OCI-M1 (cell line): ENCODE results near the gene SLC25A22.
A peak's percentile ranks its signal among the peaks of the same experiment; 100 is the strongest.

ENCODE experiments used
- DNase-seq: peaks from one replicate; lab custom pipeline; 2025; lab: John Stamatoyannopoulos, UW

The SLC25A22 gene

DNA sequence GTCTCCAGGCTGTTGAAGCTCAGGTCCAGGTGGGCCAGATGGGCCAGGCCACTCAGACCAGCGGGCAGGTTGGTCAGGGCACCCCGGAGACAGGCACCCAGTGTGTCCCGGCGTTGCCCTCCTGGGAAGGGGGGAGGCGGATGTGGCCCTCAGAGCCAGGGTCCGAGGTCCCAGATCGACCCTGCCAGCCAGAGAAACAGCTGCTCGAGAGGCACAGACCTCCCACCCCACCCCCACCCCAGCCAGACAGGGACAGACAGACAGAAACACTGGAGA, 5.3 kb upstream of the SLC25A22 start:
- no peak for DNase-seq

- DNase-seq, result no peak
Measured at GRCh38 chr11:802693-803466, 4.8 kb upstream of the SLC25A22 start.

DNA sequence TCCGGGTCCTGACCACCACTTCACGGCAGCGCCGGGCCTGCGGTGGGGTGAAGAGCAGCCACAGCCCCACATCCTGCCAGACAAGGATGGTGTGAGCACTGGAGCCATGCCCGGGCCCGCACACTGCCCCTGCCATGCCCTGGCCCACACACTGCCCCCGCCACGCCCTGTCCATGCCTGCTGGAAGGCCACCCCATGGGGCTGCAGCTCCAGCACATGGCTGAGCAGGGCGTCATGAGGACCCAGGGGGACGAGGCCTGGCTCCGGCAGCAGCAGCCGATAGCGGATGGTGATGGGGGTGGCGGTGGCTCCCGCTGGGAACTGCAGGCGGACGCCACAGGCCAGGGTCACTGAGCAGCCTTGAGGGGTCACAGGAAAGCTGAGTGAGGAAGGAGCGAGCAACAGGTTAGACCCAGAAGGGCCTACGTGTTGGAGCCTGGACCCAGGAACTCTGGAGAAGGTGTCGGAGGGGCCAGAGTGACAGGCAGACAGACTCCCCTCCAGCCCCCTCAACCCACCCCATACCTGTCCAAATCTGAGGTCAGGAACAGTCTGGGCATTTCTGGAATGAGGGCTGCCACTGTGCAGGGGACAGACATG, 4.0 kb upstream of the SLC25A22 start:
- no peak for DNase-seq

GRCh38 chr11:801097-801780, 3.2 kb upstream of the SLC25A22 start:
- no peak for DNase-seq

GRCh38 chr11:800473-800872, 2.4 kb upstream of the SLC25A22 start:
- DNase-seq, result no peak

- DNase-seq, result no peak
Measured at GRCh38 chr11:799641-800316, 1.7 kb upstream of the SLC25A22 start.

- peak; percentile 78 for DNase-seq
Measured at GRCh38 chr11:797296-798092, 587 bp downstream of the SLC25A22 start.

DNA sequence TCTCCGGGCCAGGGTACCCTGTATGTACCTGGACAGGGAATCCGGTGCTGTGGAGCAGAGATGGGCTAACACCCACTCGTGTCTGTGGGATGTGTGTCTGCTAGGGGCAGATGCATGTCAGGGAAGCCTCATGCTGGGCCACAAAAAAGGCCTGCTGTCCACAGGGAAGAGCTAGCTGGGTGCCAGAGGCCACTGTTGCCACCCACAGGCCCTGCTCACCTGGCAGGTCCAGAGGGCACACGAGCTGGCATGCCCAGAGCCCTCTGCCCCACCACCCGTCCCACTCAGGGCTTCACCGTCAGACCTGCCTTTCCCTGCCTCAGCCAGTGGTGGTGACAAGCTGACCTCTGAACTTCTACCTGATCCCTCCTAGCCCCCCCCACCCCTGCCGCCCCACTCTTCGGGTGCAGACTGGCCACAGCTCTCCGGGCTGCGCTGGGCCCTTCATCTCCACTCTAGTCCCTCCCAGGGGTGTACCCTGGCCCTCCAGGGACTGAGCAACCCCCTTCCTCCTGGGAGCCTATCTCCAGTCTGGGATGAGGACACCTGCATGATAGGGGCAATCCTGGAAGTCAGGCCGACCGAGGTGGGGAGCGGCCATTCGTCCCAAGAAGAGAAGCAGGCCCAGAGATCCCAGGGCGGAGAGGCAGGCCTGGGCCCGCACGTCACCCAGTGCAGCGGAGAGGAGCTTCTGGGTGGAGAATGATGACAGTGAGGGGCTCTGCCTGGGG, 1.4 kb downstream of the SLC25A22 start:
- DNase-seq, result no peak

DNA sequence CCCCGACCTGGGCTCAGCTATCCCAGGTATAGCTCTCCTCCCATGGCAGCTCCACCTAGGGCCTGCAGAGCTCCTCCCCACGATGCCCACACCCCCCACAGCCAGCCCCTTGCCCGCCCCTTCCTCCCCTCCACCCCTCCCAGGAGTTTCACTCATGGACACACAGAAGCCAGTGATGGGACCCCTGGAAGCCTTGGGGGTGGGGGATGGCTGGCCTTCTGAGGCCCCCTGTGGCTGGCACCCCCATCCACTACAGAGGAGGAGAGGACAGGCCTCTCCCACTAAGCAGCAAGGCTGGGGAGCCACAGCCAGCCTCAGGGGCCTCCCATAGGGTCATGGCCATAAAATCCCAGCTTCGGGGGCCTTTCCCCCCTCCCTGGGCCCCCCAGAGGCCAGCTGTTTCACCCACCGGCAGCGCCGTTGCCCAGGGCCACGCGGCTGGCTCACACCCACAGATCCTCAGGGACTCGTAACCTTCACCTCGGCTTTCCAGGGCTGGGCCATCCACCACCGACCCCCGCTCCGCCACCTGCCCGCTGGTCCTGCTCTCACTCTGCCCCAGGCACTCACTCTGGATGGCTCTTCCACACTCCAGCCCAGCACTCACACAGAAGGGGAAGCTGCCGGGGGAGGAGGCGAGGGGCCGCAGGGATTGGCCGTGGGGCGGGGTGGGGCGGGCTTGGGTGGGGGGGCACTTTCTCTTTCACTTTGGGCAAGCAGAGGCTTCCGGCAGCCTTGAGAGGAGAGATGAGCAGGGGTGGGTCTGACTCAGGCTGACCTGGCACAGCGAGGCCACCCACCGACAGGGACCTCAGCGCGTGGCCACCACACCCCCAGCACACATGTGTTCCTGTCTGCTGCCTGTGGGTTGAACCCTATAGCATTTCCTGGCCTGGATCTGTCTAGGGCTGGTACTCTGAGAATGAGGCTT, 2.2 kb downstream of the SLC25A22 start:
- DNase-seq, result peak; percentile 90

DNA sequence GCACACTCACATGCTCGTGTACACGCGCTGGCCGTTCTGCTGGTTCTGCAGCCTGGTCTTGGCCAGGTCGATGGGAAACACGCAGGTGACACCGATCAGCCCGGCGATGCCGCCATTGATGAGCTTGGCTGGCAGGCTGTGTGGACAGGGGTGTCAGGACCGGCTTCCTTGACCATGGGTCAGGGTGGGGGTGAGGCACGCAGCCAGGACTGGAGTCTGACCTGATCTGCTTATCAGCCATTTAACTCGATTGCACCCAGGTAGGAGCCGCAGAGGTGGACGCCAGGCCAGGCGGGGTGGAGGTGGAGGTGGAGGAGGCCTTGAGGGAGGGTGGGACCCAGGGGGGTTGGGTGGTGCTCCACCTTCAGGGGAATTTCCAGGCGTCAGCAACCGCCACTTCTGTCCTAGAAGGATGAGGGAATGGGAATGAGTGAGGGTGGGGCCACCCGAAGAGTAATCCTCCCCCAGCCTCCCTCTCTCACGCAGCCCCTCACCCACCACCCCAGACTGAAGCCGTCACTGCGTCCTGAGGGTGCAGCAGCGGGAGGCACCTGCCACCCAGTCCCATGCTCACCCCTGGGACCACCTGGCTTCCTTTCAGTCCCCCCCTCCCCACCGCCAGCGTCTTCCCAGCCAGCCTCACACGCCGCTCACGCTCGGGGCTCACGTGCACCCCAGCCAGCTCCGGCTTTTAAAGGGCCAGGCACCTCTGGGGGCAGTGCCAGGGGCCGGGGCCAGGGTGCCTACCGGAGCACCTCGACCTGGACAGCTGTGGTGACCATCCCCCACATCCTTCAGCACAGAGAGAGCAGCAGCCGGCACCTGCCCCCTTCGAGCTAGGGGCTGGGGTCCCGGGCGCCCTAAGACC, 3.1 kb downstream of the SLC25A22 start:
- peak; percentile 17 for DNase-seq

DNA sequence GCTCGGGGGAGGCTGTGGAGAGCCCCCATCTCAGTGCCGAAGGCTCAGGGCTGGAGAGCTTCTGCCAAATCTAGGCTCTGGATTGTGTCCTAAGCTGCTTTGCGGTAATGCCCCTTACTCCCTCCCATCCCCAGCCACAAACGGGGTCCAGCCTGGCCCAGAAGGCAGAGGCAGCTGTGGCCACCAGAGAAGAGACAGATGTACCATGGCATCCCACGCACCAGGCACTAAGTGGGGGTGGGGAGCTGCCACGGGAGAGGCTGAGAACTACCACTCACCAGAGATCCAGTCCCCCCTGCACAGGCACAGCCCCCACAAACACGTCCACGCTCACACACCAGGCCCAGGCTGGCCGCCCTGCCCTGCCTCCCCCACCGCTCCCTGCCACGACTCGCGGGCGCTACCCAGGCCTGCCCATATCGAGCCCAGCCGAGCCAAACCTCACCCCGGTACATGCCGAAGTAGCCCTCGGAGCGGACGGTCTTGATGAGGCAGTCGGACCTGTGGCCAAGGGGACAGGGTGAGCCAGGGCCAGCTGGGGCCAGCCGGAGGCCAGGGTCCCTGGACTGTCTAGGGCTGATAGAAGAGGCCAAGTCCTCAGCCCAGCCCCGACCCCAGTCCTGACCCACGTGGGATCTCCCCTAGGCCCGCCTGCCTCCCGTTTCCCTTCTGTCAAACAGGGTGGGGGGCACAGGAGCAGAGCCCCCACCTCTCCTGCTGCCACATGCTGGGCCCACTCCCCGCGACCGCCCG, 3.9 kb downstream of the SLC25A22 start:
- no peak for DNase-seq

DNA sequence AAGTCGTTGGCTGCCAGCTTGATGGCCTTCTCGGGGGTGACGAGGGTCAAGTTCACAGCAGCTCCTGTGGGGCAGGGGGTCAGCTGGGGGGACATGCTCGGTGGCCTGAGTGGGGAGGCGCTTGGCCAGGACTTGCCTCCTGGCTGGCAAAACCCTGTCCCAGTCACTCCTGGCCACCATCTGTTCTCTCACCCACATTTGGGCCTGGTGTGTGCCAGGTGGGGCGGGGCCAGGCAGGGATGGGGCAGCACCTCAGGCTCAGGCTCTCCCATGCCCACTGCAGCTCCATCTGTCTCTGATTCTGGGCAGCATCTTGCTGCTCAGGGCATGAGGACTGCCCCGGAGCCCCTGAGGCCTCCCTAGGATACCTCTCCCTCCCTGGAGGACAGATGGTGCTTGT, 4.5 kb downstream of the SLC25A22 start:
- DNase-seq, result no peak

GRCh38 chr11:792873-793272, 5.2 kb downstream of the SLC25A22 start:
- no peak for DNase-seq

- no peak for DNase-seq
Measured at GRCh38 chr11:792535-792821, 5.6 kb downstream of the SLC25A22 start.

- DNase-seq, result no peak
Measured at GRCh38 chr11:791658-792534, 6.2 kb downstream of the SLC25A22 start.

- DNase-seq, result peak; percentile 10
Measured at GRCh38 chr11:790721-791564, 7.1 kb downstream of the SLC25A22 start.

- DNase-seq, result no peak
Measured at GRCh38 chr11:789943-790342, 8.1 kb downstream of the SLC25A22 start, which contains the start of gene CEND1. Gene CEND1 (minus strand): TSS chr11:790090. CDS start chr11:788576, 1,514 bp downstream.
